OCI-LY1 (cell line): Measurements from ENCODE around the gene TNFAIP8L3.

Source experiments
- H2AFZ ChIP-seq: fragments of 200-600 bp; sonication (generic), shearing (Covaris generic); 2 replicates; pipeline ENCODE4 v1.6.0; 2014; ENCODE audit warnings: antibody characterized with exemption, mild to moderate bottlenecking, low read length
- H3F3A ChIP-seq: fragments of 200-600 bp; sonication (generic), shearing (Covaris generic); 2 replicates; pipeline ENCODE4 v1.6.0; 2014; ENCODE audit warnings: mild to moderate bottlenecking, antibody characterized with exemption, low read length, moderate library complexity; ENCODE audit not compliant: insufficient read depth
- H3K27ac ChIP-seq: fragments of 200-600 bp; sonication (generic); 2 replicates; pipeline ENCODE4 v1.5.1; 2014; ENCODE audit warnings: low read length, mixed run types, mild to moderate bottlenecking, low read depth; ENCODE audit not compliant: poor library complexity, severe bottlenecking
- H3K27me3 ChIP-seq: fragments of 200-600 bp; sonication (generic); 2 replicates; pipeline ENCODE4 v1.6.0; 2014; ENCODE audit warnings: antibody characterized with exemption, mild to moderate bottlenecking, low read length, moderate library complexity; ENCODE audit not compliant: insufficient read depth
- H3K36me3 ChIP-seq: fragments of 200-600 bp; sonication (generic); 2 replicates; pipeline ENCODE4 v1.6.1; 2014; ENCODE audit warnings: mild to moderate bottlenecking, antibody characterized with exemption, low read length, moderate library complexity, mixed read lengths; ENCODE audit not compliant: insufficient read depth
- H3K4me1 ChIP-seq: fragments of 200-600 bp; sonication (generic); 2 replicates; pipeline ENCODE4 v1.5.1; 2014; ENCODE audit warnings: mild to moderate bottlenecking, low read length, moderate library complexity; ENCODE audit not compliant: insufficient read depth, severe bottlenecking
- H3K4me2 ChIP-seq: fragments of 200-600 bp; sonication (generic), shearing (Covaris generic); 2 replicates; pipeline ENCODE4 v1.6.1; 2014; ENCODE audit warnings: low read length
- H3K4me3 ChIP-seq: fragments of 200-600 bp; sonication (generic); 2 replicates; pipeline ENCODE4 v1.5.1; 2014; ENCODE audit warnings: low read length, low read depth, mild to moderate bottlenecking, mixed read lengths; ENCODE audit not compliant: poor library complexity, severe bottlenecking
- H3K79me2 ChIP-seq: fragments of 200-600 bp; shearing (Covaris generic); 2 replicates; pipeline ENCODE4 v1.6.1; 2016; ENCODE audit warnings: mixed run types, low read length, mixed read lengths; ENCODE audit not compliant: insufficient read depth
- H3K9ac ChIP-seq: fragments of 200-600 bp; sonication (generic), shearing (Covaris generic); 2 replicates; pipeline ENCODE4 v1.6.1; 2014; ENCODE audit warnings: mild to moderate bottlenecking, low read length, mixed read lengths
- H3K9me2 ChIP-seq: fragments of 200-600 bp; sonication (generic), shearing (Covaris generic); 2 replicates; pipeline ENCODE4 v1.6.1; 2014; ENCODE audit warnings: low read depth, mild to moderate bottlenecking, low read length, mixed read lengths
- H3K9me3 ChIP-seq: fragments of 200-600 bp; shearing (Covaris generic); 2 replicates; pipeline ENCODE4 v1.6.1; 2014; ENCODE audit warnings: low read length, mixed read lengths
- H4K20me1 ChIP-seq: fragments of 200-600 bp; sonication (generic), shearing (Covaris generic); 2 replicates; pipeline ENCODE4 v1.6.0; 2016; ENCODE audit warnings: mild to moderate bottlenecking, low read length; ENCODE audit not compliant: insufficient read depth
- CTCF ChIP-seq: fragments of 200-600 bp; sonication (generic), shearing (Covaris generic); IDR thresholded peaks from 2 replicates; pipeline ENCODE4 v1.5.1; 2017; ENCODE audit warnings: mild to moderate bottlenecking, antibody characterized with exemption, low read length, moderate library complexity, mixed read lengths
- EZH2 ChIP-seq: fragments of 200-600 bp; sonication (generic), shearing (Covaris generic); IDR thresholded peaks from 2 replicates; pipeline ENCODE4 v1.8.0; 2017; ENCODE audit warnings: borderline replicate concordance, mixed run types, mild to moderate bottlenecking, antibody characterized with exemption, low read length, moderate library complexity, mixed read lengths

TNFAIP8L3 gene

GRCh38 chr15:51139091-51139490 is 44.4 kb upstream of the TNFAIP8L3 start:
- H3K4me3 ChIP-seq, result no peak overlapping the region
- H3K9me3 ChIP-seq, result no peaks in the 10 kb centered on the region
- no peak overlapping the region for H3K27ac ChIP-seq
- H2AFZ ChIP-seq, result no peak overlapping the region
- no peaks in the 10 kb centered on the region for H4K20me1 ChIP-seq
- no peaks in the 10 kb centered on the region for H3K79me2 ChIP-seq
- H3K9me2 ChIP-seq, result no peaks in the 10 kb centered on the region
- H3K27me3 ChIP-seq, result no peaks in the 10 kb centered on the region
- no peak overlapping the region for H3K9ac ChIP-seq
- no peaks in the 10 kb centered on the region for H3K36me3 ChIP-seq
- H3F3A ChIP-seq, result no peaks in the 10 kb centered on the region
- H3K4me1 ChIP-seq, result no peaks in the 10 kb centered on the region
- H3K4me2 ChIP-seq, result no peak overlapping the region
- TF ChIP-seq CTCF (no peak), EZH2 (no peak)

GRCh38 chr15:51137880-51138430 is 43.2 kb upstream of the TNFAIP8L3 start:
- Histone ChIP-seq H4K20me1 (no peaks in the 10 kb centered on the region), H3K4me2 (no peak overlapping the region), H3K9ac (no peak overlapping the region), H3K27me3 (no peaks in the 10 kb centered on the region), H3F3A (no peaks in the 10 kb centered on the region), H3K27ac (no peak overlapping the region), H3K9me3 (no peaks in the 10 kb centered on the region), H3K36me3 (no peaks in the 10 kb centered on the region), H2AFZ (no peak overlapping the region), H3K9me2 (no peaks in the 10 kb centered on the region), H3K4me1 (no peaks in the 10 kb centered on the region), H3K4me3 (no peak overlapping the region), H3K79me2 (no peaks in the 10 kb centered on the region)
- TF ChIP-seq EZH2 (no peak), CTCF (no peak)

GRCh38 chr15:51137024-51137423 is 42.3 kb upstream of the TNFAIP8L3 start:
- H3F3A ChIP-seq, result no peaks in the 10 kb centered on the region
- no peak overlapping the region for H2AFZ ChIP-seq
- H3K9ac ChIP-seq, result no peak overlapping the region
- H3K27ac ChIP-seq, result no peak overlapping the region
- no peaks in the 10 kb centered on the region for H3K27me3 ChIP-seq
- no peaks in the 10 kb centered on the region for H4K20me1 ChIP-seq
- H3K36me3 ChIP-seq, result no peaks in the 10 kb centered on the region
- no peaks in the 10 kb centered on the region for H3K4me1 ChIP-seq
- H3K4me3 ChIP-seq, result no peak overlapping the region
- H3K9me3 ChIP-seq, result no peaks in the 10 kb centered on the region
- H3K79me2 ChIP-seq, result no peaks in the 10 kb centered on the region
- H3K9me2 ChIP-seq, result no peaks in the 10 kb centered on the region
- no peak overlapping the region for H3K4me2 ChIP-seq
- TF ChIP-seq EZH2 (no peak), CTCF (no peak)
